GM23338 (cell line): ENCODE results near the gene NUDT4.

Experiments used
- CREB1 ChIP-seq: fragments of 250-450 bp; sonication (Bioruptor Pico); IDR thresholded peaks from 2 replicates; pipeline ENCODE4 v1.5.0; 2020; ENCODE audit warnings: low read depth, mild to moderate bottlenecking, moderate library complexity
- EZH2 ChIP-seq: fragments of 200-600 bp; sonication (generic); IDR thresholded peaks from one replicate; pipeline ENCODE4 v1.8.0; 2017; ENCODE audit warnings: antibody characterized with exemption, mild to moderate bottlenecking, low read depth; ENCODE audit not compliant: unreplicated experiment
- EZH2phosphoT487 ChIP-seq: fragments of 200-600 bp; sonication (generic); IDR thresholded peaks from one replicate; pipeline ENCODE4 v1.8.1; 2018; ENCODE audit warnings: antibody characterized with exemption; ENCODE audit not compliant: unreplicated experiment
- JUNB ChIP-seq: IDR thresholded peaks from one replicate; pipeline ENCODE4 v1.6.1; 2016; ENCODE audit warnings: antibody characterized with exemption; ENCODE audit not compliant: unreplicated experiment
- NANOG ChIP-seq: IDR thresholded peaks from 2 replicates; pipeline ENCODE4 v1.6.1; 2016; ENCODE audit warnings: antibody characterized with exemption, borderline replicate concordance
- POLR2AphosphoS5 ChIP-seq: IDR thresholded peaks from 2 replicates; pipeline ENCODE4 v1.6.1; 2016; ENCODE audit warnings: antibody characterized with exemption, low read depth
- REST ChIP-seq: IDR thresholded peaks from one replicate; pipeline ENCODE4 v1.6.1; 2018; ENCODE audit warnings: antibody characterized with exemption; ENCODE audit not compliant: unreplicated experiment
- ZNF114 ChIP-seq: fragments of 250-450 bp; sonication (Bioruptor Pico); IDR thresholded peaks from 2 replicates; pipeline ENCODE4 v1.5.0; 2020; ENCODE audit warnings: mild to moderate bottlenecking, moderate library complexity
- TF ChIP-seq, protein P1 (sequence below), 2 experiments: fragments of 200-600 bp in 1 of 2; sonication (generic) in 1 of 2; conservative IDR thresholded peaks; 2 replicates each; pipeline versions ENCODE4 v1.5.1 to v1.6.1; 2016 to 2017; ENCODE audit warnings: antibody characterized with exemption in 2 of 2, low read depth in 2 of 2, mild to moderate bottlenecking in 2 of 2, moderate library complexity in 1 of 2
- TF ChIP-seq, protein P2 (sequence below): fragments of 250-450 bp; sonication (Bioruptor Pico); IDR thresholded peaks from 2 replicates; pipeline ENCODE4 v1.5.0; 2020; ENCODE audit warnings: mild to moderate bottlenecking, moderate library complexity

DNA sequence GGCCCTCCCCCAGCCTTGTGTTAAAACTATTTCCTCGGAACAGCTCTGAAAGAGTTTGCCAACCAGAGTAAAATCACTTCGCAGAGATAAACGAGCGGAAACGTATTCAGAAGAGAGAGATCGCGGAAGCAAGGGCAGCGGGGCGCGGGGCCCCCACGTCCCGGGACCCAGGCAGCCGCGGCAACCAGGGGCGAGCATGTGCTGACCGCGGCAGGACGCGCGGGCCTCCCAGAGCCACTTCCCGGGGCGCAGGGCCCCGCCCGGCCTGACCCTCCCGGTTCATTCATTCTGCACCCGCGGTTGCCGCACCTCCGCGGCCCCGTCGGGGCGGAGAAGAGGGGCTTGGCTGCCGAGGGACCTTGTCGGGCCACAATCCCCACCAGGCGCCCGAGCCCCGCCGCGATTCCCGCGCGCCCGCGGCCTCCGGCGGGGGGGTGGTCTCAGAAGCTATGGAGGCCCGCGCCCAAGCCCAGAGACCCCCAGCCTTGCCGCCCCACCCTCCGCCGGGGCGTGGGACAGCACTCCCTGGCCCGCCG, 63.4 kb downstream of the NUDT4 start:
- TF ChIP-seq, protein P1, sequence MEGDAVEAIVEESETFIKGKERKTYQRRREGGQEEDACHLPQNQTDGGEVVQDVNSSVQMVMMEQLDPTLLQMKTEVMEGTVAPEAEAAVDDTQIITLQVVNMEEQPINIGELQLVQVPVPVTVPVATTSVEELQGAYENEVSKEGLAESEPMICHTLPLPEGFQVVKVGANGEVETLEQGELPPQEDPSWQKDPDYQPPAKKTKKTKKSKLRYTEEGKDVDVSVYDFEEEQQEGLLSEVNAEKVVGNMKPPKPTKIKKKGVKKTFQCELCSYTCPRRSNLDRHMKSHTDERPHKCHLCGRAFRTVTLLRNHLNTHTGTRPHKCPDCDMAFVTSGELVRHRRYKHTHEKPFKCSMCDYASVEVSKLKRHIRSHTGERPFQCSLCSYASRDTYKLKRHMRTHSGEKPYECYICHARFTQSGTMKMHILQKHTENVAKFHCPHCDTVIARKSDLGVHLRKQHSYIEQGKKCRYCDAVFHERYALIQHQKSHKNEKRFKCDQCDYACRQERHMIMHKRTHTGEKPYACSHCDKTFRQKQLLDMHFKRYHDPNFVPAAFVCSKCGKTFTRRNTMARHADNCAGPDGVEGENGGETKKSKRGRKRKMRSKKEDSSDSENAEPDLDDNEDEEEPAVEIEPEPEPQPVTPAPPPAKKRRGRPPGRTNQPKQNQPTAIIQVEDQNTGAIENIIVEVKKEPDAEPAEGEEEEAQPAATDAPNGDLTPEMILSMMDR (conservative IDR thresholded peaks at IDR 0.05; ENCODE audit: low read depth in 2 of 2) = no peak
- TF ChIP-seq POLR2AphosphoS5 (no peak), NANOG (no peak), EZH2phosphoT487 (no peak), EZH2 (no peak), REST (no peak), CREB1 (CRISPR knock-in tag) (no peak), ZNF114 (CRISPR knock-in tag) (no peak), JUNB (no peak)
- TF ChIP-seq, protein P2, sequence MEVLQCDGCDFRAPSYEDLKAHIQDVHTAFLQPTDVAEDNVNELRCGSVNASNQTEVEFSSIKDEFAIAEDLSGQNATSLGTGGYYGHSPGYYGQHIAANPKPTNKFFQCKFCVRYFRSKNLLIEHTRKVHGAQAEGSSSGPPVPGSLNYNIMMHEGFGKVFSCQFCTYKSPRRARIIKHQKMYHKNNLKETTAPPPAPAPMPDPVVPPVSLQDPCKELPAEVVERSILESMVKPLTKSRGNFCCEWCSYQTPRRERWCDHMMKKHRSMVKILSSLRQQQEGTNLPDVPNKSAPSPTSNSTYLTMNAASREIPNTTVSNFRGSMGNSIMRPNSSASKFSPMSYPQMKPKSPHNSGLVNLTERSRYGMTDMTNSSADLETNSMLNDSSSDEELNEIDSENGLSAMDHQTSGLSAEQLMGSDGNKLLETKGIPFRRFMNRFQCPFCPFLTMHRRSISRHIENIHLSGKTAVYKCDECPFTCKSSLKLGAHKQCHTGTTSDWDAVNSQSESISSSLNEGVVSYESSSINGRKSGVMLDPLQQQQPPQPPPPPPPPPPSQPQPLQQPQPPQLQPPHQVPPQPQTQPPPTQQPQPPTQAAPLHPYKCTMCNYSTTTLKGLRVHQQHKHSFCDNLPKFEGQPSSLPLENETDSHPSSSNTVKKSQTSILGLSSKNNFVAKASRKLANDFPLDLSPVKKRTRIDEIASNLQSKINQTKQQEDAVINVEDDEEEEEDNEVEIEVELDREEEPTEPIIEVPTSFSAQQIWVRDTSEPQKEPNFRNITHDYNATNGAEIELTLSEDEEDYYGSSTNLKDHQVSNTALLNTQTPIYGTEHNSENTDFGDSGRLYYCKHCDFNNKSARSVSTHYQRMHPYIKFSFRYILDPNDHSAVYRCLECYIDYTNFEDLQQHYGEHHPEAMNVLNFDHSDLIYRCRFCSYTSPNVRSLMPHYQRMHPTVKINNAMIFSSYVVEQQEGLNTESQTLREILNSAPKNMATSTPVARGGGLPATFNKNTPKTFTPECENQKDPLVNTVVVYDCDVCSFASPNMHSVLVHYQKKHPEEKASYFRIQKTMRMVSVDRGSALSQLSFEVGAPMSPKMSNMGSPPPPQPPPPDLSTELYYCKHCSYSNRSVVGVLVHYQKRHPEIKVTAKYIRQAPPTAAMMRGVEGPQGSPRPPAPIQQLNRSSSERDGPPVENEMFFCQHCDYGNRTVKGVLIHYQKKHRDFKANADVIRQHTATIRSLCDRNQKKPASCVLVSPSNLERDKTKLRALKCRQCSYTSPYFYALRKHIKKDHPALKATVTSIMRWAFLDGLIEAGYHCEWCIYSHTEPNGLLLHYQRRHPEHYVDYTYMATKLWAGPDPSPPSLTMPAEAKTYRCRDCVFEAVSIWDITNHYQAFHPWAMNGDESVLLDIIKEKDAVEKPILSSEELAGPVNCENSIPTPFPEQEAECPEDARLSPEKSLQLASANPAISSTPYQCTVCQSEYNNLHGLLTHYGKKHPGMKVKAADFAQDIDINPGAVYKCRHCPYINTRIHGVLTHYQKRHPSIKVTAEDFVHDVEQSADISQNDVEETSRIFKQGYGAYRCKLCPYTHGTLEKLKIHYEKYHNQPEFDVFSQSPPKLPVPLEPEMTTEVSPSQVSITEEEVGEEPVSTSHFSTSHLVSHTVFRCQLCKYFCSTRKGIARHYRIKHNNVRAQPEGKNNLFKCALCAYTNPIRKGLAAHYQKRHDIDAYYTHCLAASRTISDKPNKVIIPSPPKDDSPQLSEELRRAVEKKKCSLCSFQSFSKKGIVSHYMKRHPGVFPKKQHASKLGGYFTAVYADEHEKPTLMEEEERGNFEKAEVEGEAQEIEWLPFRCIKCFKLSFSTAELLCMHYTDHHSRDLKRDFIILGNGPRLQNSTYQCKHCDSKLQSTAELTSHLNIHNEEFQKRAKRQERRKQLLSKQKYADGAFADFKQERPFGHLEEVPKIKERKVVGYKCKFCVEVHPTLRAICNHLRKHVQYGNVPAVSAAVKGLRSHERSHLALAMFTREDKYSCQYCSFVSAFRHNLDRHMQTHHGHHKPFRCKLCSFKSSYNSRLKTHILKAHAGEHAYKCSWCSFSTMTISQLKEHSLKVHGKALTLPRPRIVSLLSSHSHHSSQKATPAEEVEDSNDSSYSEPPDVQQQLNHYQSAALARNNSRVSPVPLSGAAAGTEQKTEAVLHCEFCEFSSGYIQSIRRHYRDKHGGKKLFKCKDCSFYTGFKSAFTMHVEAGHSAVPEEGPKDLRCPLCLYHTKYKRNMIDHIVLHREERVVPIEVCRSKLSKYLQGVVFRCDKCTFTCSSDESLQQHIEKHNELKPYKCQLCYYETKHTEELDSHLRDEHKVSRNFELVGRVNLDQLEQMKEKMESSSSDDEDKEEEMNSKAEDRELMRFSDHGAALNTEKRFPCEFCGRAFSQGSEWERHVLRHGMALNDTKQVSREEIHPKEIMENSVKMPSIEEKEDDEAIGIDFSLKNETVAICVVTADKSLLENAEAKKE (CRISPR knock-in tag) = no peak
